GM23338 (cell line): ENCODE results near the gene CCDC174. TPM values are rescaled to one million over a fixed set of nuclear protein-coding genes. Genes with fewer than 3 reads are reported as not detected.
"Not testable (repeated sequence)": the region's sequence is repeated elsewhere in the genome, so short reads cannot be mapped to it uniquely, and the experiment has no call there.

ENCODE experiments used
- ATAC-seq: fragments of 200-7000 bp; cut with Tn5 transposase; 3 replicates; pipeline ENCODE4 v1.9.1; 2020
- DNase-seq: peaks from one replicate; pipeline ENCODE4 v3.0.0-alpha.2; 2015; ENCODE audit warnings: low spot score
- H2AFZ ChIP-seq: fragments of 200-600 bp; sonication (generic); 2 replicates; pipeline ENCODE4 v1.8.0; 2016; ENCODE audit warnings: antibody characterized with exemption, mild to moderate bottlenecking, moderate library complexity
- H3F3A ChIP-seq: fragments of 200-600 bp; sonication (generic); replicated peaks from 2 replicates; pipeline ENCODE4 v1.8.0; 2017; ENCODE audit warnings: antibody characterized with exemption, mixed run types, low read depth
- H3K27ac ChIP-seq: fragments of 200-600 bp; sonication (generic); 2 replicates; pipeline ENCODE4 v1.6.1; 2016; ENCODE audit warnings: low read depth
- H3K27me3 ChIP-seq: fragments of 200-600 bp; sonication (generic); 2 replicates; pipeline ENCODE4 v1.8.0; 2016; ENCODE audit warnings: mild to moderate bottlenecking, mixed run types, moderate library complexity; ENCODE audit not compliant: insufficient read depth
- H3K36me3 ChIP-seq: fragments of 200-600 bp; sonication (generic); 2 replicates; pipeline ENCODE4 v1.8.0; 2016; ENCODE audit warnings: mild to moderate bottlenecking; ENCODE audit not compliant: insufficient read depth
- H3K4me1 ChIP-seq: fragments of 200-600 bp; sonication (generic); 2 replicates; pipeline ENCODE4 v1.8.0; 2016; ENCODE audit warnings: mild to moderate bottlenecking, moderate library complexity; ENCODE audit not compliant: insufficient read depth
- H3K4me2 ChIP-seq: fragments of 200-600 bp; sonication (generic); 2 replicates; pipeline ENCODE4 v1.7.1; 2017; ENCODE audit warnings: mixed run types
- H3K4me3 ChIP-seq: fragments of 200-600 bp; sonication (generic); 2 replicates; pipeline ENCODE4 v1.6.1; 2016; ENCODE audit warnings: mixed run types
- H3K79me2 ChIP-seq: fragments of 200-600 bp; sonication (generic); replicated peaks from 2 replicates; pipeline ENCODE4 v1.8.0; 2017; ENCODE audit warnings: mild to moderate bottlenecking; ENCODE audit not compliant: insufficient read depth
- H3K9me2 ChIP-seq: fragments of 200-600 bp; sonication (generic); 2 replicates; pipeline ENCODE4 v1.8.0; 2017; ENCODE audit not compliant: insufficient read depth
- H4K20me1 ChIP-seq: fragments of 200-600 bp; sonication (generic); replicated peaks from 2 replicates; pipeline ENCODE4 v1.8.0; 2017; ENCODE audit warnings: mild to moderate bottlenecking; ENCODE audit not compliant: insufficient read depth
- H3K27ac Mint-ChIP-seq: 2 replicates; pipeline ENCODE4 v1.8.0; 2020; ENCODE audit warnings: inconsistent platforms, mild to moderate bottlenecking, moderate library complexity, mixed read lengths
- H3K27me3 Mint-ChIP-seq: 3 replicates; pipeline ENCODE4 v1.8.0; 2022; ENCODE audit warnings: low read depth, mild to moderate bottlenecking, moderate library complexity, mixed read lengths, inconsistent platforms; ENCODE audit not compliant: insufficient read depth, poor library complexity
- H3K36me3 Mint-ChIP-seq: 3 replicates; pipeline ENCODE4 v1.8.0; 2021; ENCODE audit warnings: low read depth, mild to moderate bottlenecking, inconsistent platforms, moderate library complexity, mixed read lengths
- H3K4me1 Mint-ChIP-seq: 3 replicates; pipeline ENCODE4 v1.8.0; 2020; ENCODE audit warnings: mild to moderate bottlenecking, inconsistent platforms, mixed read lengths
- H3K4me3 Mint-ChIP-seq: 3 replicates; pipeline ENCODE4 v1.8.0; 2021; ENCODE audit warnings: moderate library complexity, mild to moderate bottlenecking, inconsistent platforms, mixed read lengths
- H3K9me3 Mint-ChIP-seq: 3 replicates; pipeline ENCODE4 v1.8.0; 2020; ENCODE audit warnings: moderate library complexity, mild to moderate bottlenecking, inconsistent platforms, mixed read lengths
- CTCF ChIP-seq, 2 experiments: fragments of 200-600 bp in 1 of 2; sonication (generic) in 1 of 2; conservative IDR thresholded peaks; 2 replicates each; pipeline versions ENCODE4 v1.5.1 to v1.6.1; 2016 to 2017; ENCODE audit warnings: antibody characterized with exemption in 2 of 2, low read depth in 2 of 2, mild to moderate bottlenecking in 2 of 2, moderate library complexity in 1 of 2
- EZH2 ChIP-seq: fragments of 200-600 bp; sonication (generic); IDR thresholded peaks from one replicate; pipeline ENCODE4 v1.8.0; 2017; ENCODE audit warnings: antibody characterized with exemption, mild to moderate bottlenecking, low read depth; ENCODE audit not compliant: unreplicated experiment
- JUNB ChIP-seq: IDR thresholded peaks from one replicate; pipeline ENCODE4 v1.6.1; 2016; ENCODE audit warnings: antibody characterized with exemption; ENCODE audit not compliant: unreplicated experiment
- NANOG ChIP-seq: IDR thresholded peaks from 2 replicates; pipeline ENCODE4 v1.6.1; 2016; ENCODE audit warnings: antibody characterized with exemption, borderline replicate concordance
- POLR2AphosphoS5 ChIP-seq: IDR thresholded peaks from 2 replicates; pipeline ENCODE4 v1.6.1; 2016; ENCODE audit warnings: antibody characterized with exemption, low read depth
- ZNF114 ChIP-seq: fragments of 250-450 bp; sonication (Bioruptor Pico); IDR thresholded peaks from 2 replicates; pipeline ENCODE4 v1.5.0; 2020; ENCODE audit warnings: mild to moderate bottlenecking, moderate library complexity
- polyA plus RNA-seq: library from polyadenylated mRNA; unstranded; fragments of >200 nt; fragmentation: Nextera tagmentation; extraction: Ambion mirVana; gene quantifications from 2 replicates; pipeline ENCODE4 v1.2.1, GENCODE V29; 2016
- total RNA-seq: library from RNA; depleted of rRNA; stranded (reverse); fragments of >200 nt; shearing (Covaris generic); gene quantifications from 2 replicates; pipeline ENCODE4 v1.2.3, GENCODE V29; 2014

CCDC174 gene
- total and polyA plus RNA-seq, 2 experiments from 2014 or later = 11.2 to 46.3 TPM

- no peaks in the 10 kb centered on the region for H3K9me2 ChIP-seq
- peaks cover 17% of the 10 kb centered on the region for H3K27me3 Mint-ChIP-seq
- peaks cover 23% of the 10 kb centered on the region for H3K4me1 Mint-ChIP-seq
- no peak overlapping the region for H2AFZ ChIP-seq
- no peak overlapping the region for H3K27ac ChIP-seq
- DNase-seq (no peak), ATAC-seq (no peak)
- H3K27ac Mint-ChIP-seq = no peak overlapping the region
- no peaks in the 10 kb centered on the region for H3K36me3 Mint-ChIP-seq
- no peak overlapping the region for H3K4me2 ChIP-seq
- H3K4me1 ChIP-seq = peaks cover 9% of the 10 kb centered on the region; the same call in 1 of the 2 replicates
- no peak overlapping the region for H3K4me3 Mint-ChIP-seq
- TF ChIP-seq ZNF114 (CRISPR knock-in tag) (no peak), NANOG (no peak)
- no peaks in the 10 kb centered on the region; the same call in 2 of the 3 replicates for H3K9me3 Mint-ChIP-seq
- H3K4me3 ChIP-seq = no peak overlapping the region
- H3F3A ChIP-seq = no peaks in the 10 kb centered on the region
- H4K20me1 ChIP-seq = no peaks in the 10 kb centered on the region
- no peaks in the 10 kb centered on the region for H3K36me3 ChIP-seq
- H3K27me3 ChIP-seq = peaks cover 21% of the 10 kb centered on the region
- no peaks in the 10 kb centered on the region for H3K79me2 ChIP-seq
Observed at GRCh38 chr3:14605744-14606143, 45.8 kb upstream of the CCDC174 start.

- peaks cover 18% of the 10 kb centered on the region for H3K27me3 ChIP-seq
- H3K27ac Mint-ChIP-seq = no peak overlapping the region
- DNase-seq (no peak), ATAC-seq (no peak)
- H3K36me3 Mint-ChIP-seq = no peaks in the 10 kb centered on the region
- no peak overlapping the region for H3K4me3 Mint-ChIP-seq
- no peaks in the 10 kb centered on the region for H3K36me3 ChIP-seq
- H3K9me2 ChIP-seq = no peaks in the 10 kb centered on the region
- H3K4me1 Mint-ChIP-seq = peaks cover 12% of the 10 kb centered on the region
- H3K4me3 ChIP-seq = no peak overlapping the region
- H2AFZ ChIP-seq = no peak overlapping the region
- H4K20me1 ChIP-seq = no peaks in the 10 kb centered on the region
- no peak overlapping the region for H3K4me2 ChIP-seq
- H3K27ac ChIP-seq = no peak overlapping the region
- H3K79me2 ChIP-seq = no peaks in the 10 kb centered on the region
- H3F3A ChIP-seq = no peaks in the 10 kb centered on the region
- H3K9me3 Mint-ChIP-seq = no peaks in the 10 kb centered on the region; the same call in 2 of the 3 replicates
- no peak for TF ChIP-seq JUNB
- no peak for TF ChIP-seq POLR2AphosphoS5
- no peak for TF ChIP-seq EZH2
- H3K27me3 Mint-ChIP-seq = peaks cover 12% of the 10 kb centered on the region
- H3K4me1 ChIP-seq = no peaks in the 10 kb centered on the region; the same call in 1 of the 2 replicates
Observed at GRCh38 chr3:14606669-14607339, 44.8 kb upstream of the CCDC174 start.

GRCh38 chr3:14608298-14608697, 43.3 kb upstream of the CCDC174 start:
- H4K20me1 ChIP-seq = no peaks in the 10 kb centered on the region
- peak; percentile 20 to 67; a peak in 2 of 4 replicates for TF ChIP-seq CTCF (conservative IDR thresholded peaks at IDR 0.05; ENCODE audit: low read depth in 2 of 2)
- no peak for TF ChIP-seq EZH2
- no peak overlapping the region for H3K4me3 ChIP-seq
- peak; percentile 86 for ATAC-seq
- H3K9me2 ChIP-seq = no peaks in the 10 kb centered on the region
- no peak overlapping the region for H3K27ac ChIP-seq
- Mint-ChIP-seq H3K36me3 (no peaks in the 10 kb centered on the region), H3K9me3 (no peaks in the 10 kb centered on the region; the same call in 2 of the 3 replicates), H3K27ac (no peak overlapping the region), H3K4me1 (peaks cover 10% of the 10 kb centered on the region; the same call in 2 of the 3 replicates), H3K27me3 (peaks cover 8% of the 10 kb centered on the region), H3K4me3 (no peak overlapping the region)
- H3K79me2 ChIP-seq = no peaks in the 10 kb centered on the region
- H3K27me3 ChIP-seq = peaks cover 10% of the 10 kb centered on the region
- no peaks in the 10 kb centered on the region for H3K4me1 ChIP-seq
- H3F3A ChIP-seq = no peaks in the 10 kb centered on the region
- peak; percentile 49 for DNase-seq
- no peak overlapping the region for H3K4me2 ChIP-seq
- H3K36me3 ChIP-seq = no peaks in the 10 kb centered on the region
- no peak overlapping the region; the same call in 1 of the 2 replicates for H2AFZ ChIP-seq

- H3K4me3 ChIP-seq, H3K4me3 Mint-ChIP-seq, H3K36me3 Mint-ChIP-seq, H3K27ac Mint-ChIP-seq, H3K27me3 Mint-ChIP-seq, H4K20me1 ChIP-seq, H3K4me2 ChIP-seq, H3K27me3 ChIP-seq, H3K9me2 ChIP-seq, ATAC-seq, H3F3A ChIP-seq, H3K4me1 ChIP-seq, H3K9me3 Mint-ChIP-seq, H3K36me3 ChIP-seq, DNase-seq, H3K79me2 ChIP-seq, H3K27ac ChIP-seq, H2AFZ ChIP-seq: not testable (repeated sequence)
- peaks cover 10% of the 10 kb centered on the region; the same call in 1 of the 3 replicates for H3K4me1 Mint-ChIP-seq
Observed at GRCh38 chr3:14609058-14609457, 42.5 kb upstream of the CCDC174 start.
